Activated CD8-positive, alpha-beta memory T cell treated with anti-CD3 and anti-CD28 coated beads for 1 hour (primary cell): Measurements from ENCODE around the gene RPS17.
"Not testable (repeated sequence)": the region's sequence is repeated elsewhere in the genome, so short reads cannot be mapped to it uniquely, and the experiment has no call there.

ENCODE experiments used
- DNase-seq, 2 donors: peaks; one replicate each; pipeline ENCODE4 v3.0.0-alpha.2; 2020; ENCODE audit warnings: low read depth in 1 of 2; ENCODE audit errors: extremely low read depth in 1 of 2

The RPS17 gene

GRCh38 chr15:82549199-82549665 lies 9.0 kb upstream of the RPS17 start:
- no peak for DNase-seq

- DNase-seq: no peak
Observed at GRCh38 chr15:82548700-82549099, 8.4 kb upstream of the RPS17 start.

DNA sequence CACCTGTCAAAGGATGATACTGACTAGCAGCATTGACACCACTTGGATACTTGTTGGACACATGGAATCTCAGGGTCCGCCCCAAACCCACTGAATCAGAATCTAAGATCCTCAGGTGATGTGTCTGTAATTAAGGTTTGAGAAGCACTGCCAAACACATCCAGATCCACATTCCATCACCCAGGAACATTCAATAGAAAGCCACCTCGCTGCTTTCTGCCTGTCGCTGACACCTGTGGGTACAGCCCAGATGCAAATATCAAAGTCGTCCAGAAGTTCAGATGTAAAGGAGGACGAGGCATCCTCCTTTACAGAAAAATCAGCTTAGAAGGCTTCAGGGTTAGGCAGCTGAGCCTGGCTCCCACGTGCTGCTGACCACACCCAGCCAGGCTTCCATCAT lies 5.2 kb upstream of the RPS17 start:
- DNase-seq: no peak

GRCh38 chr15:82545002-82545401 lies 4.7 kb upstream of the RPS17 start:
- no peak for DNase-seq

GRCh38 chr15:82544431-82544830 lies 4.2 kb upstream of the RPS17 start:
- DNase-seq: no peak

- DNase-seq: no peak
Observed at GRCh38 chr15:82543160-82543559, 2.9 kb upstream of the RPS17 start.

GRCh38 chr15:82540984-82541431 lies 751 bp upstream of the RPS17 start:
- DNase-seq: no peak

- no peak for DNase-seq
Observed at GRCh38 chr15:82539691-82540054, 584 bp downstream of the RPS17 start.

DNA sequence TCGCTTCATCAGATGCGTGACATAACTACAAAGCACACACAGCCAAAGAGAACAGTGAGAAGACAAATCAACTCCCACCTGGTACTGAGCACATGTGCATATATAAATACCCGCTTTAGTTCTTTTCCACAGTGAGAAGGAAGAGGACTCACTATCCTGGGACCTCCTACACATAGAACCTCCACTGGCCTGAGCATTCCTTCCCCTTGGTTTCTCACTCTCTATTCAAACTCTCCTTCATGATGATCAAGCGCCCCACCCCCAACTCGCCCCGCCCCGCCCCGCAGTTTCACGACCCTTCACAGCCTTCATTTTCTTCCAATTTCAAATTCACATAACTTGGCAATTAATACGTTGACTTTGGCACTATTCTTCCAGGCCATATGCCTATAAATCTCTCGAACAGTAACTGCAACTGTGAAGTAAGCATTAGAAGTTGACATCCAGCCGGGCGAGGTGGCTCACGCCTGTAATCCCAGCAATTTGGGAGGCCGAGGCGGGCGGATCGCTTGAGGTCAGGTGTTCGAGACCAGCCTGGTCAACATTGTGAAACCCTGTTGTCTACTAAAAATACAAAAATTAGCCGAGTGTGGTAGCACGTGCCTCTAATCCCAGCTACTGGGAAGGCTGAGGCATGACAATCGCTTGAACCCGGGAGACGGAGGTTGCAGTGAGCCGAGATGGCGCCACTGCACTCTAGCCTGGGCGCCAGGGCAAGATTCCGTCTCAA lies 1.1 kb downstream of the RPS17 start:
- DNase-seq: no peak

GRCh38 chr15:82537351-82537908 lies 2.8 kb downstream of the RPS17 start:
- DNase-seq: no peak

GRCh38 chr15:82536409-82537350 lies 3.6 kb downstream of the RPS17 start:
- DNase-seq: no peak

DNA sequence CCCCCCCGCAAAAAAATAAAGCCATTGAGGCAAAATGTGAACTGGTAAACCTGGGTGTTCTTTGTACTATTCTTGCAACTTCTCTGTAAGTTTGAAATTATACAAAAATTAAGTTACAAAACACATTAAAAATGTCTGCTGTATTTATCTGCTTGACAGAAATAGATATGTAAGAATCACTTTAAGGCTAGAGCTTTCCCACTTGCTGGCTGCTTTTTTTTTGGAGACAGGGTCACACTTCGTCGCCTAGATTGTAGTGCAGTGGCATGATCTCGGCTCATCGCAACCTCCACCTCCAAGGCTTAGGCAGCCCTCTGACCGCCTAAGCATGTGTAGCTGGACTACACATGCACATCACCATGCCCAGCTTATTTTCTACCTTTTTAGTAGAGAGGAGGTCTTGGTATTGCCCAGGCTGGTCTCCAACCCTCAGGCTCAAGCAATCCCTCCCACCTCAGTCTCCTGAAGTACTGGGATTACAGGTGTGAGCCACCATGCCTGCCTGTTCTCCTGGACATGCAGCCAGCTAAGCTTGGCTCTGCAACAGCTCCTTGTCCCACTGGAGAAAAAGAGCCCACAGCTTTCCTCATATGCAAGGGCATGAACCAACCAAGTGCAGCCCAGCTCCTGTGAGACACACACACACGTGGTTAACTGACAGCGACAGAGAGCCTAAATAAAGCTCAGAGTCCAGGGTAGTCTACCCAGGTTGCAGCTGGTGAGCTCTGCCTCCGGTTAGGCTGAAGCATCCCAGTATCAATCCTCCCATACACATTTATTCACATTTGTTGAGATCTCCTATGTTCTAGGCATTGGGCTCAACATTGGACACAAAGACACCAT lies 4.5 kb downstream of the RPS17 start:
- DNase-seq: no peak

GRCh38 chr15:82535151-82535550 lies 5.1 kb downstream of the RPS17 start:
- not testable (repeated sequence) for DNase-seq

DNA sequence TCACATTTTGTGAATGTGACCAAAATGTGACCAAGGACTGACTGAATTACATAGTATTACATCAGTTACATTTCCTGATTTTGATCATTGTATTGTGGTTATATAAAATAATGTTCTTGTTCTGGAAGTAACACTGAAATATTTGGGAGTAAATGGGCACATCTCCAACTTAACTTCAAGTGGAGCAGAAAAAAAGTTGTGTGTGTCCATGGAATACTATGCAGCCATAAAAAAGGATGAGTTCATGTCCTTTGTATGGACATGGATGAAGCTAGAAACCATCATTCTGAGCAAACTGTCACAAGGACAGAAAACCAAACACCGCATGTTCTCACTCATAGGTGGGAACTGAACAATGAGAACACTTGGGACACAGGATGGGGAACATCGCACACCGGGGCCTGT lies 5.8 kb downstream of the RPS17 start:
- not testable (repeated sequence) for DNase-seq

DNA sequence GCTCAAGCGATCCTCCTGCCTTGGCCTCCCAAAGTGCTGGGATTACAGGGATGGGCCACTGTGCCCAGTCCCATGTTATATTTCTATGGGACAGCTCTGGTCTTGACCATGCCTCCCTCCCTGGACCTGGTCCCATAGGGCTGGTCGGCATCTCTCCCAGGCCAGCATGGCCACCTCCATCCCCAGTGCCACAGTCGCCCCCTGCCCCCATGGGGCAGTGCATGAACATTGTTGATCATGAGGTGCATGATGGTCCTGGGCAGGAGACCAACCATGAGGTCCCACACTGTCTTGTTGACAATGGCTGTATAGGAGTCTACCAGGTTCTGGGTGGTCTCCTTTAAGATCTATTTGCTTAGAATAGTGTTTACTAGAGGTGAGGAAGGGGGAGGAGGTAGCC lies 6.5 kb downstream of the RPS17 start:
- DNase-seq: no peak

GRCh38 chr15:82532991-82533481 lies 7.2 kb downstream of the RPS17 start:
- DNase-seq: no peak

- DNase-seq: no peak
Observed at GRCh38 chr15:82532383-82532990, 7.8 kb downstream of the RPS17 start.

- no peak for DNase-seq
Observed at GRCh38 chr15:82531496-82532382, 8.5 kb downstream of the RPS17 start.
